GM12875 (cell line): Measurements from ENCODE around the gene CCDC152.

ENCODE experiments used
- H3K4me3 ChIP-seq: one replicate; pipeline ENCODE4 v1.5.1; 2011; ENCODE audit warnings: low read depth, low read length, control low read depth
- TF ChIP-seq, protein P1 (sequence below): IDR thresholded peaks from 2 replicates; pipeline ENCODE4 v1.5.1; 2011; ENCODE audit warnings: low read depth, mild to moderate bottlenecking, control low read depth, inconsistent platforms, low read length, moderate library complexity, borderline replicate concordance; ENCODE audit not compliant: insufficient read depth

Gene CCDC152

DNA sequence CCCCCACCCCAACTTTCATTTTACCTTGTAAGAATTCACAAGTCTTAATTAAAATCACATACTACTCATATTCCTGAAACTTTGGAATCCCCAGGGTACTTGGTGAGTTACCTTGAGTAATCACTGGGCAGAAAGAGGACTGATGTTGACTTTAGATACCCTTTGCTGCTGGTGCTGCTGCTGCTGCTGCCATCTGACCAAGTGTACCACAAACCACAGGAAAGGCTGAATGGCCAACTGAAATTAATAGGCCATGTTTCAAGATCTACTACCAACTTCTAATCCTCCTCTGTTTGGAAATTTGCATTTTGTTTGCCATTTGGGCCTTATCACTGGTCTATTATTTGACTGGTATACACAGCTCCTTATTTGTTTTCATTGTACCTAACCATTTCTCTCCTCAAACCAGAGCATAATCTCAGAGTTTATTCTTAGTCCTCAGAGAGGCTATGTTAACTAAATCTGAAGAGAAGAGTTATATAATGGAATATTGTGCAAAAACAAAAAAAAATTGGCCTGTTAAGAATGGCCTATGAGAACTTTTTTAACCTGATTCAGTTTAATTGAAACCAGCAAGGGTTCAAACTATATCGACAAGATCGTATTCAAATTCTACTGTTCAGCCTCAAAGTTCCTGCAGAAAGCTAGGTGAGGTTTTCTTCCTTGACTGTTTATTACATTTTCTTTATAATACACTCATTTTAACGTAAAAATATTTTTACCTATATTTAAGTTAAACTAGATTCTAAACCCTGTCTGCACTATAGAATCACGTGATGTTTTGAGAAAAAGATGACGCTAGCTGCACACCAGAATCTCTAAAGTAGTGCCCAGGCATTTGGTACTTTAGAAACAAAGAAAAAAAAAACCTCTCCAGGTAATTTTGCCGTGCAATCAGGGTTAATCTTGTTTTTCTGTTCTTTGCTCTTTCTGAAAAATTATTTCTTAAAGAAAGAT, 41.9 kb downstream of the CCDC152 start:
- TF ChIP-seq, protein P1, sequence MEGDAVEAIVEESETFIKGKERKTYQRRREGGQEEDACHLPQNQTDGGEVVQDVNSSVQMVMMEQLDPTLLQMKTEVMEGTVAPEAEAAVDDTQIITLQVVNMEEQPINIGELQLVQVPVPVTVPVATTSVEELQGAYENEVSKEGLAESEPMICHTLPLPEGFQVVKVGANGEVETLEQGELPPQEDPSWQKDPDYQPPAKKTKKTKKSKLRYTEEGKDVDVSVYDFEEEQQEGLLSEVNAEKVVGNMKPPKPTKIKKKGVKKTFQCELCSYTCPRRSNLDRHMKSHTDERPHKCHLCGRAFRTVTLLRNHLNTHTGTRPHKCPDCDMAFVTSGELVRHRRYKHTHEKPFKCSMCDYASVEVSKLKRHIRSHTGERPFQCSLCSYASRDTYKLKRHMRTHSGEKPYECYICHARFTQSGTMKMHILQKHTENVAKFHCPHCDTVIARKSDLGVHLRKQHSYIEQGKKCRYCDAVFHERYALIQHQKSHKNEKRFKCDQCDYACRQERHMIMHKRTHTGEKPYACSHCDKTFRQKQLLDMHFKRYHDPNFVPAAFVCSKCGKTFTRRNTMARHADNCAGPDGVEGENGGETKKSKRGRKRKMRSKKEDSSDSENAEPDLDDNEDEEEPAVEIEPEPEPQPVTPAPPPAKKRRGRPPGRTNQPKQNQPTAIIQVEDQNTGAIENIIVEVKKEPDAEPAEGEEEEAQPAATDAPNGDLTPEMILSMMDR, result no peak
- H3K4me3 ChIP-seq, result no peak overlapping the region

DNA sequence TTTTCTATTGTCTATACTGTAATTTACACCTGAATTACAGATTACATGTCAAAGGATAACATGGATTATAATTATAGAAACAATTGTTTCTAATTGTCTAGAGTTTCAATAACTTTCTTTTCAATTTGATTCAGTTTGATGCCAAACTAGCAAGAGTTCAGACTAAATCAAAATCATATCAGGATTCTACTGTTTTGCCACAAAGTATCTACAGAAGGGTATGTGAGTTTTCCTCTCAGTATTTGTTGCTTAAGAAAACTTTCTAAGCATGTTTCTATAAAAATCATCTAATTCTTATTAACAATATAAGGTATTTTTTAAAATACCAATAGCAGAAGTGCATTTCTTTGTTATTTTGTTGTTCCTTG, 42.6 kb downstream of the CCDC152 start:
- TF ChIP-seq, protein P1, result no peak

DNA sequence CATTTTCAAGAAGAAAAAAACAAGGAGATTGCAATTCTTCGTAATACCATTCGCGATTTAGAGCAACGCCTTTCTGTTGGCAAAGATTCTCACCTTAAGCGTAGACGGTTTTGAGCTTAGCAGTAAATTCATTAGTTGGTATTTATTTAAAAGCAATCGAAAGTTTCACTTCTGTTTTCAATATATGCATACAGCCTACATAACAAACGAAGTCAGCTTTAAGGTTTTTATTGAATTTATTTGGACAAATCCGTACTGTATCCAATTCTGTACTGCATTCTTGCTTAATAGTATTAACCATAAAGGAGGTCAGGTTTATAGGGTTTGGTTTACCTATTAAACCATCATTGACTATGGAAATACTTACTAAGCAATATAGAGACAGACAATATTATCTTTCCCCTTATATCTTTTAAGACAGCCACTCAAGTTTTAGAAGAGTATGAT, 43.1 kb downstream of the CCDC152 start:
- TF ChIP-seq, protein P1, result no peak
- no peak overlapping the region for H3K4me3 ChIP-seq

More for the DNA sequence above, 42.6 kb downstream of the CCDC152 start:
- H3K4me3 ChIP-seq, result no peak overlapping the region

DNA sequence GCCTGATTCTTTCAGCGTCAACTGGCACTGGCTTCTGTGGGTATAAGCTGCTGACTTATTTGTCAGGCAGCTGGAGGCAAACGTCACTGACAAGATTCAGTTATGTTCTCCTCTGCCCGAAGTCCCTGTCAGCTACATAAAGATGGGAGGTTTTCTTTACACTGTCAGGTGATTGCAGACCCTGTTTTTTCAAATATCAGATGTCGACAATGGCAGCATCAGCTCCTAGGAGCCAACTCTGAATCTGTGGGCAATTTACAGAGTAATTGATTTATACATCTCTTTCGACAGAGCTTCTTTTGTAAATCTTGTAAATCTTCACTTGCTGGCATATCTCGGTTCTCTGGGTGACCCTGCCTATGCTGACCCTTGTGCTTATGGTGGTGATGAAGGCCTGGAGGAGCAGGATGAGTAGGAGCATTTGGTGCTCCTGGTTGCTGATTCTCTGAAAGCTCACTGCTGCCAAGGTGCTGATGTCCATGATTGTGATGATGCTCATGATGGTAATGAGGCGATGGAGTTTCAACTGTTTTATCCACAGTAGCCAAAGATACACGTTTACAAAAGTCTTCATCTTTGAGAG, 44.2 kb downstream of the CCDC152 start:
- TF ChIP-seq, protein P1, result no peak
- H3K4me3 ChIP-seq, result no peak overlapping the region

DNA sequence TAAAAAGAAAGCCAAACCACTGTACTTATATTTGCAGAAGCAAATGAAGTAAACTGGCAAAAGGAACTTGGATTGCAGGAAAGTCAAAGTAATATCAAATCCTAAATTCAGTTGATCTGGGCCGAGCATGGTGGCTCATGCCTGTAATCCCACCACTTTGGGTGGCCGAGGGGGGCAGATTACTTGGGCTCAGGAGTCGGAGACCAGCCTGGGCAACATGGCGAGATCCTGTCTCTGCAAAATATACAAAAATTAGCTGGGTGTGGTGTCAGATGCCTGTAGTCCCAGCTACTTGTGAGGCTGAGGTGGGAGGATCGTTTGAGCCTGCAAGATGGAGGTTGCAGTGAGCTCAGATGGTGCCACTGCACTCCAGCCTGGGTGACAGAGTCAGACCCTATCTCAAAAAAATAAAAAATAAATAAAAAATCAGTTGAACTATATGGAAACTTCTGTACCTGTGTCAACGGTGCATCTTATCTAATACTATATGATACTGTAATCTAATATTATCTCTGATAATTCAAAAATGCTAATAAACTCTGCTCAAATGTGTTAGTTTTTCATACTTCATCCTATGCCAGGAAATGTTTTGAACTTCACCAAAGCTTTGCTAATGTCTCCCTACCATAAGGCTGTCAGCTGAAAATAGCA, 45.0 kb downstream of the CCDC152 start:
- H3K4me3 ChIP-seq, result no peak overlapping the region
- TF ChIP-seq, protein P1, result no peak

DNA sequence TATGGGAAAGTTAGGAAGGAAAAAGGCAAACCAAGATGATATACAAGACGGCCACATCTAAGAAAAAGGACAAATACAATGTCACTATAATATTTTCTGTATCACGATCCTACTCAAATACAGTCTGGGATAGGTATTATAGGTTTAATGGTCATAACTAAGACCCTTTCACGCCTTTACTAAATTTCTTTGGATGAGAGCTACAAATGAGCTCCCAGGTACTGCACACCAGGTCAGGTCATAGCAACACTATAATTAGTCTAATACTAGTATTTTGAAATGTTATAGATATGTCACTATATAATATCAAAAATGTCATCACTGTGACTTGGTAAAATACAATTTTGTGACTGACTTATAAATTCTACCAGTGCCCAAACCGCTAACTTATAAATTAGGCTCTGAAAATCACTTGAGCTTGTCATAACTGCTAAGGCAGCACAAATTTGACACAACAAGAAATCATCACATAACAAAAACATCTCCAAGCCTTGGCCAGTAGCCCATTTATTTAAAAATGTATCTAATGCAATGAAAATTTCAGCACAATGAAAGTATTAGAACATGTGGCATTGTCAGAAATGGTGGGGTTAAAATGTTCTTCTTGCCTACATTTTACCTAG, 48.2 kb downstream of the CCDC152 start:
- H3K4me3 ChIP-seq, result no peak overlapping the region
- TF ChIP-seq, protein P1, result no peak
